ENCODE results near the gene GJB3. TPM values are rescaled to one million over a fixed set of nuclear protein-coding genes. Genes with fewer than 3 reads are reported as not detected.
"Not testable (repeated sequence)": the region's sequence is repeated elsewhere in the genome, so short reads cannot be mapped to it uniquely, and the experiment has no call there.

Gene GJB3
- total RNA-seq = not detected in 2 replicates

- intact Hi-C loops (cut with micrococcal nuclease) = no loop called here
Observed at GRCh38 chr1:34781071-34781843, at the start of gene GJB3. GJB3 (plus strand) TSS chr1:34781214; CDS start chr1:34784763, 3,549 bp downstream.

GRCh38 chr1:34732831-34733230, 48.2 kb upstream of the GJB3 start:
- intact Hi-C loops (cut with micrococcal nuclease) = not testable (repeated sequence)

GRCh38 chr1:34736692-34737091, 44.3 kb upstream of the GJB3 start:
- intact Hi-C loops (cut with micrococcal nuclease) = no loop called here

- intact Hi-C loops (cut with micrococcal nuclease) = not testable (repeated sequence)
Observed at GRCh38 chr1:34737236-34737635, 43.8 kb upstream of the GJB3 start.

- intact Hi-C loops (cut with micrococcal nuclease) = loop anchor here (5.0 kb wide), 1 partner anchor 1107 kb away; no protein-coding TSS in a partner anchor
Observed at GRCh38 chr1:34739613-34740012, 41.4 kb upstream of the GJB3 start.

- intact Hi-C loops (cut with micrococcal nuclease) = loop anchor here (5.0 kb wide), 1 partner anchor 1108 kb away; no protein-coding TSS in a partner anchor
Observed at GRCh38 chr1:34740161-34740868, 40.7 kb upstream of the GJB3 start.

- intact Hi-C loops (cut with micrococcal nuclease) = loop anchor here (1.0 to 5.0 kb wide), 2 partner anchors 282 to 1110 kb away; no protein-coding TSS in a partner anchor
Observed at GRCh38 chr1:34742667-34743270, 38.2 kb upstream of the GJB3 start.

- intact Hi-C loops (cut with micrococcal nuclease) = loop anchor here (5.0 kb wide), 1 partner anchor 1111 kb away; no protein-coding TSS in a partner anchor
Observed at GRCh38 chr1:34743775-34744174, 37.2 kb upstream of the GJB3 start.

- intact Hi-C loops (cut with micrococcal nuclease) = loop anchor here (5.0 kb wide), 1 partner anchor 1113 kb away; no protein-coding TSS in a partner anchor
Observed at GRCh38 chr1:34744851-34745250, 36.2 kb upstream of the GJB3 start.

GRCh38 chr1:34745666-34746065, 35.3 kb upstream of the GJB3 start:
- intact Hi-C loops (cut with micrococcal nuclease) = no loop called here

GRCh38 chr1:34746101-34746500, 34.9 kb upstream of the GJB3 start:
- intact Hi-C loops (cut with micrococcal nuclease) = no loop called here

GRCh38 chr1:34746785-34747637, 34.0 kb upstream of the GJB3 start:
- intact Hi-C loops (cut with micrococcal nuclease) = no loop called here

- intact Hi-C loops (cut with micrococcal nuclease) = no loop called here
Observed at GRCh38 chr1:34747638-34747941, 33.4 kb upstream of the GJB3 start.

GRCh38 chr1:34749992-34750391, 31.0 kb upstream of the GJB3 start:
- intact Hi-C loops (cut with micrococcal nuclease) = no loop called here

- intact Hi-C loops (cut with micrococcal nuclease) = no loop called here
Observed at GRCh38 chr1:34750610-34751009, 30.4 kb upstream of the GJB3 start.

- intact Hi-C loops (cut with micrococcal nuclease) = no loop called here
Observed at GRCh38 chr1:34753163-34753562, 27.9 kb upstream of the GJB3 start.

- intact Hi-C loops (cut with micrococcal nuclease) = no loop called here
Observed at GRCh38 chr1:34754964-34755637, 25.9 kb upstream of the GJB3 start, which contains the start of gene GJB5. GJB5 (plus strand) TSS chr1:34755047; CDS start chr1:34757331, 2,284 bp downstream.

- intact Hi-C loops (cut with micrococcal nuclease) = no loop called here
Observed at GRCh38 chr1:34755961-34756360, 25.1 kb upstream of the GJB3 start.

- intact Hi-C loops (cut with micrococcal nuclease) = no loop called here
Observed at GRCh38 chr1:34757386-34757785, 23.6 kb upstream of the GJB3 start.

GRCh38 chr1:34758751-34759150, 22.3 kb upstream of the GJB3 start:
- intact Hi-C loops (cut with micrococcal nuclease) = no loop called here

Measured in T-helper 2 cell treated with Interferon-gamma antibody and Interleukin-4, amounts not matched to agents 100 ng/mL and 5 ng/mL, for 36 hours (primary cell).